H54 (cell line): ENCODE data around the gene DHPS.
"Not testable (repeated sequence)": the region's sequence is repeated elsewhere in the genome, so short reads cannot be mapped to it uniquely, and the experiment has no call there.

Source experiments
- DNase-seq: peaks from one replicate; pipeline ENCODE4 v3.0.0; 2011; ENCODE audit warnings: low spot score, mixed read lengths; ENCODE audit not compliant: insufficient read length
- FAIRE-seq: peaks from 3 replicates; lab custom pipeline; 2011; peaks lifted over from hg19 to GRCh38; lab: Jason Lieb, UNC
- POLR2A ChIP-seq: IDR thresholded peaks from 2 replicates; pipeline ENCODE4 v1.6.1; 2011; ENCODE audit warnings: low read depth, mild to moderate bottlenecking, low read length

DHPS gene

GRCh38 chr19:12681074-12681987 is at the start of gene DHPS:
DHPS (minus strand) TSS chr19:12681880; CDS start chr19:12681766, 114 bp downstream.
- peak; percentile 71 for TF ChIP-seq POLR2A
- FAIRE-seq = peak; percentile 30
- peak; percentile 84 for DNase-seq

GRCh38 chr19:12731337-12731736 is 49.7 kb upstream of the DHPS start:
- no peak for DNase-seq

GRCh38 chr19:12730064-12730463 is 48.4 kb upstream of the DHPS start:
- TF ChIP-seq POLR2A = no peak
- DNase-seq (no peak), FAIRE-seq (no peak)

More at GRCh38 chr19:12731337-12731736, 49.7 kb upstream of the DHPS start:
- FAIRE-seq = no peak
- TF ChIP-seq POLR2A = no peak

- no peak for FAIRE-seq
- no peak for TF ChIP-seq POLR2A
- no peak for DNase-seq
These were observed 46.2 kb upstream of the DHPS start for GRCh38 chr19:12727745-12728433.

- DNase-seq = no peak
- FAIRE-seq = no peak
- no peak for TF ChIP-seq POLR2A
These were observed 45.3 kb upstream of the DHPS start for GRCh38 chr19:12726988-12727316.

GRCh38 chr19:12725612-12726011 is 43.9 kb upstream of the DHPS start:
- not testable (repeated sequence) for DNase-seq, FAIRE-seq

GRCh38 chr19:12723641-12724426 is 42.2 kb upstream of the DHPS start, which contains the start of gene TNPO2:
TNPO2 (minus strand) TSS chr19:12723932; CDS start chr19:12720977, 2,955 bp downstream.
- TF ChIP-seq POLR2A = peak; percentile 6; the same call in 1 of the 2 replicates
- DNase-seq = no peak
- FAIRE-seq = no peak

GRCh38 chr19:12723381-12723640 is 41.6 kb upstream of the DHPS start:
- no peak for TF ChIP-seq POLR2A
- DNase-seq = no peak
- no peak for FAIRE-seq

GRCh38 chr19:12722566-12723380 is 41.1 kb upstream of the DHPS start:
- 0 out of 2 replicates have a peak, but pooled peaks have one; percentile 4 for TF ChIP-seq POLR2A
- peak; percentile 97 for DNase-seq
- FAIRE-seq = peak; percentile 80

GRCh38 chr19:12721656-12722565 is 40.2 kb upstream of the DHPS start:
- DNase-seq (no peak), FAIRE-seq (no peak)
- no peak for TF ChIP-seq POLR2A

- DNase-seq (no peak), FAIRE-seq (no peak)
- TF ChIP-seq POLR2A = no peak
These were observed 39.4 kb upstream of the DHPS start for GRCh38 chr19:12720851-12721655.
